ENCODE measurements around the gene HTR4. TPM values are rescaled to one million over a fixed set of nuclear protein-coding genes. Genes with fewer than 3 reads are reported as not detected.

Gene HTR4
- total and polyA plus RNA-seq, 2 of the 4 experiments (the other 2 are of a cell fraction), result not detected

- Histone ChIP-seq H3K27ac (ENCODE audit: insufficient read depth, low read length) (no peak overlapping the region), H3K9ac (ENCODE audit: low read depth, low read length) (no peak overlapping the region), H2BK15ac (ENCODE audit: low read depth, low read length) (no peak overlapping the region), H2BK5ac (ENCODE audit: low read depth, low read length, poor library complexity, severe bottlenecking) (no peak overlapping the region), H3K56ac (ENCODE audit: extremely low read depth, insufficient read depth, low read length) (no peak overlapping the region), H3K4ac (ENCODE audit: low read depth, low read length) (no peak overlapping the region), H2AK5ac (ENCODE audit: low read depth, low read length) (no peak overlapping the region), H3K79me1 (ENCODE audit: low read depth in 1 of 2, low read length in 2 of 2) (no peaks in the 10 kb centered on the region), H3K9me1 (ENCODE audit: insufficient read depth, low read length) (no peaks in the 10 kb centered on the region), H4K91ac (ENCODE audit: insufficient read depth, low read depth, low read length) (no peak overlapping the region), H3K14ac (replicated peaks; ENCODE audit: low read depth, low read length) (no peak overlapping the region), H4K5ac (ENCODE audit: low read depth, low read length) (no peak overlapping the region), H3K4me1 (ENCODE audit: control insufficient read depth, insufficient read depth, low read length) (no peaks in the 10 kb centered on the region), H2AFZ (replicated peaks; ENCODE audit: low read length, poor library complexity) (no peak overlapping the region), H3K36me3 (ENCODE audit: control insufficient read depth, insufficient read depth, low read length) (no peaks in the 10 kb centered on the region), H3K23ac (ENCODE audit: low read depth, low read length) (no peak overlapping the region), H2BK20ac (ENCODE audit: low read depth, low read length) (no peak overlapping the region), H3K4me2 (ENCODE audit: low read depth, low read length) (no peak overlapping the region), H4K8ac (ENCODE audit: low read depth in 2 of 2, low read length in 2 of 2) (no peak overlapping the region), H3K9me3 (ENCODE audit: control insufficient read depth, insufficient read depth, low read length) (no peaks in the 10 kb centered on the region), H3K4me3 (ENCODE audit: insufficient read depth, low read depth, low read length) (no peak overlapping the region), H3K27me3 (ENCODE audit: control insufficient read depth, insufficient read depth, low read length) (no peaks in the 10 kb centered on the region), H4K20me1 (ENCODE audit: insufficient read depth, low read length) (no peaks in the 10 kb centered on the region), H2AK9ac (replicated peaks; ENCODE audit: low read depth, low read length, poor library complexity) (no peak overlapping the region), H3K18ac (ENCODE audit: low read depth, low read length) (no peak overlapping the region), H2BK120ac (ENCODE audit: low read depth, low read length) (no peak overlapping the region)
- dilution Hi-C loops (cut with HindIII; ENCODE audit: low sequenced_read_pairs, unreplicated experiment), result no loop called here
- DNase-seq (no peak), ATAC-seq (ENCODE audit: low read depth) (no peak)
- 0% methylated on average over 1 of the region's 3 CpGs; no CpG with 5 or more reads in 1 of the 2 experiments for WGBS, 2 experiments (ENCODE audit: extremely low coverage in 2 of 2, insufficient read length in 1 of 2)
- ChIA-PET CTCF (no interaction called here), POLR2A (ENCODE audit: unreplicated experiment) (no interaction called here)
- TF ChIP-seq BHLHE40 (IDR thresholded peaks at IDR 0.05; ENCODE audit: low read depth, low read length), result no peak
- no peak for TF ChIP-seq SMC3 (IDR thresholded peaks at IDR 0.05; ENCODE audit: low read depth, low read length)
- TF ChIP-seq MAZ (IDR thresholded peaks at IDR 0.05; ENCODE audit: borderline replicate concordance, low read depth, low read length), result no peak
- TF ChIP-seq, protein P1, sequence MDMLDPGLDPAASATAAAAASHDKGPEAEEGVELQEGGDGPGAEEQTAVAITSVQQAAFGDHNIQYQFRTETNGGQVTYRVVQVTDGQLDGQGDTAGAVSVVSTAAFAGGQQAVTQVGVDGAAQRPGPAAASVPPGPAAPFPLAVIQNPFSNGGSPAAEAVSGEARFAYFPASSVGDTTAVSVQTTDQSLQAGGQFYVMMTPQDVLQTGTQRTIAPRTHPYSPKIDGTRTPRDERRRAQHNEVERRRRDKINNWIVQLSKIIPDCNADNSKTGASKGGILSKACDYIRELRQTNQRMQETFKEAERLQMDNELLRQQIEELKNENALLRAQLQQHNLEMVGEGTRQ (IDR thresholded peaks at IDR 0.05; ENCODE audit: low read depth, low read length), result no peak
- TF ChIP-seq CEBPB (IDR thresholded peaks at IDR 0.05; ENCODE audit: low read depth, low read length), result no peak
- TF ChIP-seq RCOR1 (IDR thresholded peaks at IDR 0.05; ENCODE audit: insufficient replicate concordance, low read length), result no peak
- TF ChIP-seq NFE2L2 (IDR thresholded peaks at IDR 0.05; ENCODE audit: low read depth, low read length), result no peak
- no peak for TF ChIP-seq MAFK (IDR thresholded peaks at IDR 0.05; ENCODE audit: low read depth, low read length)
- TF ChIP-seq MXI1 (IDR thresholded peaks at IDR 0.05; ENCODE audit: borderline replicate concordance, low read depth, low read length), result no peak
- TF ChIP-seq, protein P2, sequence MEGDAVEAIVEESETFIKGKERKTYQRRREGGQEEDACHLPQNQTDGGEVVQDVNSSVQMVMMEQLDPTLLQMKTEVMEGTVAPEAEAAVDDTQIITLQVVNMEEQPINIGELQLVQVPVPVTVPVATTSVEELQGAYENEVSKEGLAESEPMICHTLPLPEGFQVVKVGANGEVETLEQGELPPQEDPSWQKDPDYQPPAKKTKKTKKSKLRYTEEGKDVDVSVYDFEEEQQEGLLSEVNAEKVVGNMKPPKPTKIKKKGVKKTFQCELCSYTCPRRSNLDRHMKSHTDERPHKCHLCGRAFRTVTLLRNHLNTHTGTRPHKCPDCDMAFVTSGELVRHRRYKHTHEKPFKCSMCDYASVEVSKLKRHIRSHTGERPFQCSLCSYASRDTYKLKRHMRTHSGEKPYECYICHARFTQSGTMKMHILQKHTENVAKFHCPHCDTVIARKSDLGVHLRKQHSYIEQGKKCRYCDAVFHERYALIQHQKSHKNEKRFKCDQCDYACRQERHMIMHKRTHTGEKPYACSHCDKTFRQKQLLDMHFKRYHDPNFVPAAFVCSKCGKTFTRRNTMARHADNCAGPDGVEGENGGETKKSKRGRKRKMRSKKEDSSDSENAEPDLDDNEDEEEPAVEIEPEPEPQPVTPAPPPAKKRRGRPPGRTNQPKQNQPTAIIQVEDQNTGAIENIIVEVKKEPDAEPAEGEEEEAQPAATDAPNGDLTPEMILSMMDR (conservative IDR thresholded peaks at IDR 0.05; ENCODE audit: low read depth, low read length), result no peak
- intact Hi-C loops (cut with micrococcal nuclease), result no loop called here
- in situ Hi-C loops (cut with MboI; ENCODE audit: low sequenced_read_pairs), result no loop called here
- BruUV-seq (replicated peaks), result no TSS peak
Measured at GRCh38 chr5:148619484-148619883, 34.8 kb downstream of the HTR4 start.

Measured in IMR-90 (cell line).